C4-2B (cell line): Measurements from ENCODE around the gene RPAP2.
A peak's percentile ranks its signal among the peaks of the same experiment; 100 is the strongest.

Source experiments
- H3K27ac ChIP-seq: fragments of 450-650 bp; 2 replicates; pipeline ENCODE4 v1.5.1; 2017
- ZFX ChIP-seq: fragments of 450-650 bp; IDR thresholded peaks from 2 replicates; pipeline ENCODE4 v1.6.1; 2017
- TF ChIP-seq, protein P1 (sequence below): fragments of 450-650 bp; conservative IDR thresholded peaks from 2 replicates; pipeline ENCODE4 v1.5.1; 2017; ENCODE audit warnings: mild to moderate bottlenecking

RPAP2 gene

GRCh38 chr1:92307980-92308379 lies 9.1 kb downstream of the RPAP2 start:
- no peak overlapping the region for H3K27ac ChIP-seq
- TF ChIP-seq, protein P1, sequence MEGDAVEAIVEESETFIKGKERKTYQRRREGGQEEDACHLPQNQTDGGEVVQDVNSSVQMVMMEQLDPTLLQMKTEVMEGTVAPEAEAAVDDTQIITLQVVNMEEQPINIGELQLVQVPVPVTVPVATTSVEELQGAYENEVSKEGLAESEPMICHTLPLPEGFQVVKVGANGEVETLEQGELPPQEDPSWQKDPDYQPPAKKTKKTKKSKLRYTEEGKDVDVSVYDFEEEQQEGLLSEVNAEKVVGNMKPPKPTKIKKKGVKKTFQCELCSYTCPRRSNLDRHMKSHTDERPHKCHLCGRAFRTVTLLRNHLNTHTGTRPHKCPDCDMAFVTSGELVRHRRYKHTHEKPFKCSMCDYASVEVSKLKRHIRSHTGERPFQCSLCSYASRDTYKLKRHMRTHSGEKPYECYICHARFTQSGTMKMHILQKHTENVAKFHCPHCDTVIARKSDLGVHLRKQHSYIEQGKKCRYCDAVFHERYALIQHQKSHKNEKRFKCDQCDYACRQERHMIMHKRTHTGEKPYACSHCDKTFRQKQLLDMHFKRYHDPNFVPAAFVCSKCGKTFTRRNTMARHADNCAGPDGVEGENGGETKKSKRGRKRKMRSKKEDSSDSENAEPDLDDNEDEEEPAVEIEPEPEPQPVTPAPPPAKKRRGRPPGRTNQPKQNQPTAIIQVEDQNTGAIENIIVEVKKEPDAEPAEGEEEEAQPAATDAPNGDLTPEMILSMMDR, result no peak
- TF ChIP-seq ZFX, result no peak

DNA sequence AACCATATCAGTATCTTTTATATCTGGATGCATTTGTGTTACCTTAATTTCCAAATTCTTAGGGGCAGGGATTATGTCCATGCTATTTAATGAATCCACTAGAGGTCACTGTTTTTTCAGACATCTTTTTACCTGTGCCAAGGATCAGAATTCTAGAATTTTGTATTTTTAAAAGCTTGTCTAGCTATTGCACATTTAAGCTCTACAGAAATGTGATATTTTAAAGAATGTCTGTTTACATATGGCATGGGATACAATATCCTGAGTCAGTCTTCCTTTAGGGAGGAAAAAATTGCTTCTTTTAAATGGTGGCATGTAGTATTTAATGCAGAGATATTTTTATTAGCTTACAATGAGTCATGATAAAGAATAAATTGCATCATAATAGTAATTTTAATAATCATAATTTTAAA lies 11.3 kb downstream of the RPAP2 start:
- H3K27ac ChIP-seq, result no peak overlapping the region
- TF ChIP-seq, protein P1, result peak; percentile 81
- no peak for TF ChIP-seq ZFX

- no peak overlapping the region for H3K27ac ChIP-seq
- no peak for TF ChIP-seq ZFX
Measured at GRCh38 chr1:92314024-92314423, 15.2 kb downstream of the RPAP2 start.

GRCh38 chr1:92315766-92316599 lies 17.1 kb downstream of the RPAP2 start:
- TF ChIP-seq, protein P1, result no peak
- no peak for TF ChIP-seq ZFX
- H3K27ac ChIP-seq, result no peak overlapping the region

DNA sequence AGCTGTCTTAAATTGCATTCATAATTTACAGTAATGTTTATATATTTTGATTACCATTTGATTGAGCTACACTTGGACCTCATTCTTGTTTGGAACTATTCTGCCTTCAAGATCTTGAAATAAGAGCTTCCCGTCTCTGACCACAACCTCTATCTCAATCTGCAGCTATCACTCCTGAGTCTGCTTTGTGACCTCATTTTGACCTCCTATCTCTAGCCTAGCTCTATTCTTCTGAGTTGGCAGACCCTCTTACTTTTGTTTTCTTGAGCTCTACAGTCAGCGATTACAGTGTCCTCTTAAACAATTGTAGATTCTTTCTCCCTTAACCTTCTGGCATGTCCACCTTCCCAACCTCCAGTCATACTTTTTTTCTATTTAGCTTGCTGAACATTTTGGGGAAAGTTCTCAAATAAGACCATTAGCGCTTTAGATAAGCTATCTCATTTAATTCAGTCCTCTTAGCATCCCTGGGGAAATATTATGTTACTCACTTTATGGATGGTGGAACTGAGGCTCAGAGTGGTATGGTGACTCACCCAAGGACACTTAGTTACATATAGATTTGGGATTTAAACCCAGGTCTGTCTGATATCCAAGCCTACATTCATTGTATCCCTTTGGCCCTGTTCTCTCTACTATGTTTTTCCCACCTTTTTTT lies 19.1 kb downstream of the RPAP2 start:
- H3K27ac ChIP-seq, result no peak overlapping the region
- TF ChIP-seq ZFX, result no peak
- TF ChIP-seq, protein P1, result no peak

GRCh38 chr1:92323473-92324453 lies 24.9 kb downstream of the RPAP2 start:
- TF ChIP-seq, protein P1, result no peak
- no peak for TF ChIP-seq ZFX
- no peak overlapping the region for H3K27ac ChIP-seq

- H3K27ac ChIP-seq, result no peak overlapping the region
- no peak for TF ChIP-seq ZFX
- TF ChIP-seq, protein P1, result no peak
Measured at GRCh38 chr1:92324784-92325183, 25.9 kb downstream of the RPAP2 start.
